ENCODE measurements around the gene NKX2-1. TPM values are rescaled to one million over a fixed set of nuclear protein-coding genes. Genes with fewer than 3 reads are reported as not detected.
A peak's percentile ranks its signal among the peaks of the same experiment; 100 is the strongest.

The NKX2-1 gene
- total and polyA plus RNA-seq, 10 of the 15 experiments (the other 5 are each of a cell fraction or from before 2014, with no cell fraction given), result 0.03 TPM; not detected in 9

DNA sequence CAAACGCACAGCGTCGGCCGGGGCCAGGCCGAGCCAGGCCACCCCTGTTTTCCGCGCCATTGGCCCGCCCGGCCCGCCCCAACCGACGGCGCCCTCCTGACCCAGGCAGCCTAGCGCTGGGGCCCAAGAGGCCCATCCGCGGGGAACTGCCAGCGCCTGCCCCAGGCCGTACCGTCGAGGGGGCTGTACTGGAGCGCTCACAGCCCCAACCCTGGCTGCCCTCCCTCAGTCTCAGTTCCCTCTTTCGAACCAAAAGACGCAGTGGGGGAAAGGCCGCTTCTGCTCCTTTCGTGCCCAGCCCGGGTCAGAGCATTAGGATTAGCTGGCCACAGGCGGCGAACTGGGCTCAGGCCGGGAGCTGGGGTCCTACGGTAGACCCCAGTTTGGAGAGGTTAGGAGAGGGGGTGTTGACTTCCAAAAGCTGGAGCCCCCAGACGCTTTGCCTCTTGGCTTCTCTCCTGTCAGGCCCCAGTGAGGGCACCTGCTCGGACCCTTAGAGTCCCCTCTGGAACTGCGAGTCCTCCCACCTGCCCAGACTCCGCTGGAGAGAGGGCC lies 1.9 kb downstream of the NKX2-1 start (continued):
- TF ChIP-seq, protein P1, sequence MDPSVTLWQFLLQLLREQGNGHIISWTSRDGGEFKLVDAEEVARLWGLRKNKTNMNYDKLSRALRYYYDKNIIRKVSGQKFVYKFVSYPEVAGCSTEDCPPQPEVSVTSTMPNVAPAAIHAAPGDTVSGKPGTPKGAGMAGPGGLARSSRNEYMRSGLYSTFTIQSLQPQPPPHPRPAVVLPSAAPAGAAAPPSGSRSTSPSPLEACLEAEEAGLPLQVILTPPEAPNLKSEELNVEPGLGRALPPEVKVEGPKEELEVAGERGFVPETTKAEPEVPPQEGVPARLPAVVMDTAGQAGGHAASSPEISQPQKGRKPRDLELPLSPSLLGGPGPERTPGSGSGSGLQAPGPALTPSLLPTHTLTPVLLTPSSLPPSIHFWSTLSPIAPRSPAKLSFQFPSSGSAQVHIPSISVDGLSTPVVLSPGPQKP (IDR thresholded peaks at IDR 0.05; ENCODE audit: low read depth, low read length), result no peak
- no peak for TF ChIP-seq SIX5 (IDR thresholded peaks at IDR 0.05; ENCODE audit: low read depth, low read length, severe bottlenecking)
- no peak for TF ChIP-seq ZBED1 (IDR thresholded peaks at IDR 0.05; ENCODE audit: borderline replicate concordance)
- TF ChIP-seq WRNIP1 (IDR thresholded peaks at IDR 0.05; ENCODE audit: borderline replicate concordance, low read depth, low read length), result no peak

DNA sequence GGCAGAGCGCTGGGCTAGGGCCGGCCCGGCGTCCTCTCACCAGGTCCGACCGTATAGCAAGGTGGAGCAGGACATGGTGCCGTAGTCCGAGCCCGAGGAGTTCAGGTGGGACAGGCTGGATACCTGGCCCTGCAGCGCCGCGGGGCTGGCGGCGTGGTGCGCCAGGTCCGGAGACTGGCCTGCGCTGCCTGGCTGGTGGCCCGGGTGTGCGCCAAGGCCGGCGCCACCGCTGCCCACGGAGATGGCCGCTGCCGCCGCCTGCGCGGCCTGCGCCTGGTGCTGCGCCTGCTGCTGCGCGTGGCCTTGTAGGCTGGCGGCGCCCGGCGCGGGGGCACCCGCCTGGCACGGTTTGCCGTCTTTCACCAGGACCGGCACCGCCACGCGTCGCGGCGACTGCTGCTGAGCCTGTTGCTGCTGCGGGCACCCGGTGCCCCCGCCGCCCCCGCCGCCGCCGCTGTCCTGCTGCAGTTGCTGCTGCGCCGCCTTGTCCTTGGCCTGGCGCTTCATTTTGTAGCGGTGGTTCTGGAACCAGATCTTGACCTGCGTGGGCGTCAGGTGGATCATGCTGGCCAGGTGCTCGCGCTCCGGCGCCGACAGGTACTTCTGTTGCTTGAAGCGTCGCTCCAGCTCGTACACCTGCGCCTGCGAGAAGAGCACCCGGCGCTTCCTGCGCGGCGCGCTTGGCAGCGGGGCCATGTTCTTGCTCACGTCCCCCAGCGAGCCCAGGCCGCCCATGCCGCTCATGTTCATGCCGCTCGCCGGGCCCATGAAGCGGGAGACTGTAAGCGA lies 2.6 kb downstream of the NKX2-1 start:
- Histone ChIP-seq H3K27ac (ENCODE audit: control insufficient read depth, insufficient read depth) (no peak overlapping the region), H4K20me1 (ENCODE audit: control insufficient read depth, insufficient read depth) (no peaks in the 10 kb centered on the region), H3K27me3 (replicated peaks in 1 of 2; ENCODE audit: control insufficient read depth in 2 of 2, insufficient read depth in 2 of 2, low read length in 1 of 2) (peaks cover 22 to 34% of the 10 kb centered on the region in 2 experiments), H3K9me3 (replicated peaks; ENCODE audit: control insufficient read depth, insufficient read depth, low read length) (no peaks in the 10 kb centered on the region; the same call in 2 of the 3 replicates), H3K4me3 (no peak overlapping the region), H3K9ac (ENCODE audit: control insufficient read depth, insufficient read depth, low read length) (no peak overlapping the region), H3K4me1 (ENCODE audit: control insufficient read depth, insufficient read depth, low read length) (no peaks in the 10 kb centered on the region), H3K36me3 (ENCODE audit: control insufficient read depth in 2 of 2, insufficient read depth in 2 of 2, low read length in 1 of 2) (no peaks in the 10 kb centered on the region; a peak in 1 of 4 replicates), H2AFZ (ENCODE audit: control insufficient read depth, low read depth, low read length) (no peak overlapping the region), H3K4me2 (ENCODE audit: control insufficient read depth, insufficient read depth) (no peak overlapping the region), H3K79me2 (ENCODE audit: control insufficient read depth, insufficient read depth, low read length) (no peaks in the 10 kb centered on the region)
- ChIA-PET SMC1A (ENCODE audit: uncharacterized antibody, unreplicated experiment) (no interaction called here), CTCF (no interaction called here), POLR2A (no interaction called here), RAD21 (ENCODE audit: unreplicated experiment) (no interaction called here)
- DNase-seq (ENCODE audit: low read depth, low spot score) (no peak), FAIRE-seq (no peak), ATAC-seq (peak; percentile 82)
- no peak for TF ChIP-seq NFYB (IDR thresholded peaks at IDR 0.05; ENCODE audit: insufficient read depth, low read depth, low read length)
- TF ChIP-seq, protein P2, sequence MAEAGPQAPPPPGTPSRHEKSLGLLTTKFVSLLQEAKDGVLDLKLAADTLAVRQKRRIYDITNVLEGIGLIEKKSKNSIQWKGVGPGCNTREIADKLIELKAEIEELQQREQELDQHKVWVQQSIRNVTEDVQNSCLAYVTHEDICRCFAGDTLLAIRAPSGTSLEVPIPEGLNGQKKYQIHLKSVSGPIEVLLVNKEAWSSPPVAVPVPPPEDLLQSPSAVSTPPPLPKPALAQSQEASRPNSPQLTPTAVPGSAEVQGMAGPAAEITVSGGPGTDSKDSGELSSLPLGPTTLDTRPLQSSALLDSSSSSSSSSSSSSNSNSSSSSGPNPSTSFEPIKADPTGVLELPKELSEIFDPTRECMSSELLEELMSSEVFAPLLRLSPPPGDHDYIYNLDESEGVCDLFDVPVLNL (IDR thresholded peaks at IDR 0.05; ENCODE audit: low read depth, low read length), result no peak
- TF ChIP-seq FOXM1 (IDR thresholded peaks at IDR 0.05; ENCODE audit: low read depth, low read length), result no peak
- no peak for TF ChIP-seq RAD51 (IDR thresholded peaks at IDR 0.05)
- TF ChIP-seq DPF2 (IDR thresholded peaks at IDR 0.05), result no peak
- TF ChIP-seq KAT2A (conservative IDR thresholded peaks at IDR 0.05; ENCODE audit: control insufficient read depth, low read depth, low read length), result no peak
- TF ChIP-seq RELA (IDR thresholded peaks at IDR 0.05; ENCODE audit: borderline replicate concordance, partially characterized antibody), result no peak
- TF ChIP-seq CREM (IDR thresholded peaks at IDR 0.05; ENCODE audit: low read depth), result no peak
- no peak for TF ChIP-seq SMC3 (IDR thresholded peaks at IDR 0.05; ENCODE audit: borderline replicate concordance, low read length)
- TF ChIP-seq MTA2 (IDR thresholded peaks at IDR 0.05; ENCODE audit: low read depth), result no peak
- no peak for TF ChIP-seq SMARCA5 (IDR thresholded peaks at IDR 0.05)
- TF ChIP-seq ZNF207 (IDR thresholded peaks at IDR 0.05; ENCODE audit: borderline replicate concordance), result no peak
- no peak for TF ChIP-seq YBX1 (IDR thresholded peaks at IDR 0.05)
- TF ChIP-seq, protein P3, sequence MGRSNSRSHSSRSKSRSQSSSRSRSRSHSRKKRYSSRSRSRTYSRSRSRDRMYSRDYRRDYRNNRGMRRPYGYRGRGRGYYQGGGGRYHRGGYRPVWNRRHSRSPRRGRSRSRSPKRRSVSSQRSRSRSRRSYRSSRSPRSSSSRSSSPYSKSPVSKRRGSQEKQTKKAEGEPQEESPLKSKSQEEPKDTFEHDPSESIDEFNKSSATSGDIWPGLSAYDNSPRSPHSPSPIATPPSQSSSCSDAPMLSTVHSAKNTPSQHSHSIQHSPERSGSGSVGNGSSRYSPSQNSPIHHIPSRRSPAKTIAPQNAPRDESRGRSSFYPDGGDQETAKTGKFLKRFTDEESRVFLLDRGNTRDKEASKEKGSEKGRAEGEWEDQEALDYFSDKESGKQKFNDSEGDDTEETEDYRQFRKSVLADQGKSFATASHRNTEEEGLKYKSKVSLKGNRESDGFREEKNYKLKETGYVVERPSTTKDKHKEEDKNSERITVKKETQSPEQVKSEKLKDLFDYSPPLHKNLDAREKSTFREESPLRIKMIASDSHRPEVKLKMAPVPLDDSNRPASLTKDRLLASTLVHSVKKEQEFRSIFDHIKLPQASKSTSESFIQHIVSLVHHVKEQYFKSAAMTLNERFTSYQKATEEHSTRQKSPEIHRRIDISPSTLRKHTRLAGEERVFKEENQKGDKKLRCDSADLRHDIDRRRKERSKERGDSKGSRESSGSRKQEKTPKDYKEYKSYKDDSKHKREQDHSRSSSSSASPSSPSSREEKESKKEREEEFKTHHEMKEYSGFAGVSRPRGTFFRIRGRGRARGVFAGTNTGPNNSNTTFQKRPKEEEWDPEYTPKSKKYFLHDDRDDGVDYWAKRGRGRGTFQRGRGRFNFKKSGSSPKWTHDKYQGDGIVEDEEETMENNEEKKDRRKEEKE (IDR thresholded peaks at IDR 0.05), result no peak
- no peak for TF ChIP-seq NRF1 (conservative IDR thresholded peaks at IDR 0.05; ENCODE audit: low read depth, low read length)
- BruUV-seq (replicated peaks), result no TSS peak
- intact Hi-C loops (cut with micrococcal nuclease; ENCODE audit: unreplicated experiment), result no loop called here
- 64% methylated on average over 51 of the region's 87 CpGs for WGBS (ENCODE audit: insufficient coverage, insufficient replicate concordance, low lambda C conversion rate, missing lambda C conversion rate)
- in situ Hi-C loops (cut with MboI), result no loop called here

Measured in GM12878 (cell line).